H9 (cell line): Measurements from ENCODE around the gene PHACTR1. TPM values are rescaled to one million over a fixed set of nuclear protein-coding genes. Genes with fewer than 3 reads are reported as not detected.
A peak's percentile ranks its signal among the peaks of the same experiment; 100 is the strongest.

ENCODE experiments used
- DNase-seq: peaks from one replicate; pipeline ENCODE4 v3.0.0-alpha.2; 2017
- H2AFZ ChIP-seq: one replicate; pipeline ENCODE4 v1.6.1; 2013; ENCODE audit warnings: mild to moderate bottlenecking, low read length, control low read depth, moderate library complexity
- H2AK5ac ChIP-seq: 2 replicates; pipeline ENCODE4 v1.6.1; 2013; ENCODE audit warnings: low read length, control low read depth, mixed read lengths; ENCODE audit not compliant: insufficient read length
- H2BK120ac ChIP-seq: one replicate; pipeline ENCODE4 v1.6.1; 2013; ENCODE audit warnings: low read depth, mild to moderate bottlenecking, low read length, control low read depth, inconsistent platforms; ENCODE audit not compliant: poor library complexity, severe bottlenecking
- H2BK12ac ChIP-seq: 2 replicates; pipeline ENCODE4 v1.6.1; 2013; ENCODE audit warnings: low read length, control low read depth, mixed read lengths, low read depth; ENCODE audit not compliant: insufficient read length
- H2BK15ac ChIP-seq: 2 replicates; pipeline ENCODE4 v1.6.1; 2013; ENCODE audit warnings: low read depth, low read length, control low read depth
- H2BK20ac ChIP-seq: one replicate; pipeline ENCODE4 v1.6.1; 2013; ENCODE audit warnings: low read depth, mild to moderate bottlenecking, low read length, control low read depth, inconsistent platforms; ENCODE audit not compliant: poor library complexity, severe bottlenecking
- H2BK5ac ChIP-seq: 2 replicates; pipeline ENCODE4 v1.6.1; 2013; ENCODE audit warnings: low read length, control low read depth, mixed read lengths; ENCODE audit not compliant: insufficient read length
- H3K14ac ChIP-seq: 2 replicates; pipeline ENCODE4 v1.6.1; 2013; ENCODE audit warnings: low read length, control low read depth; ENCODE audit not compliant: insufficient read depth
- H3K18ac ChIP-seq: 2 replicates; pipeline ENCODE4 v1.6.1; 2013; ENCODE audit warnings: low read depth, mild to moderate bottlenecking, mixed read lengths, low read length, control low read depth; ENCODE audit not compliant: insufficient read length
- H3K23ac ChIP-seq: 2 replicates; pipeline ENCODE4 v1.6.1; 2013; ENCODE audit warnings: low read length, control low read depth, mixed read lengths, low read depth; ENCODE audit not compliant: insufficient read length
- H3K23me2 ChIP-seq: 2 replicates; pipeline ENCODE4 v1.6.1; 2013; ENCODE audit warnings: low read depth, mild to moderate bottlenecking, mixed read lengths, low read length, control low read depth; ENCODE audit not compliant: insufficient read length, poor library complexity, severe bottlenecking
- H3K27ac ChIP-seq: 2 replicates; pipeline ENCODE4 v1.5.1; 2013; ENCODE audit warnings: low read length, control low read depth, mixed read lengths, low read depth; ENCODE audit not compliant: insufficient read length
- H3K27me3 ChIP-seq: 2 replicates; pipeline ENCODE4 v1.6.1; 2013; ENCODE audit warnings: low read length, control low read depth, inconsistent platforms; ENCODE audit not compliant: insufficient read depth
- H3K4ac ChIP-seq: 2 replicates; pipeline ENCODE4 v1.6.1; 2013; ENCODE audit warnings: low read depth, mild to moderate bottlenecking, control low read depth, inconsistent platforms, low read length, moderate library complexity
- H3K4me1 ChIP-seq: 2 replicates; pipeline ENCODE4 v1.6.1; 2013; ENCODE audit warnings: low read length, control low read depth, inconsistent platforms; ENCODE audit not compliant: insufficient read depth
- H3K4me2 ChIP-seq: 2 replicates; pipeline ENCODE4 v1.6.1; 2013; ENCODE audit warnings: low read length, control low read depth, mixed read lengths; ENCODE audit not compliant: insufficient read length, insufficient read depth
- H3K56ac ChIP-seq: 2 replicates; pipeline ENCODE4 v1.6.1; 2013; ENCODE audit warnings: low read depth, mild to moderate bottlenecking, mixed read lengths, low read length, control low read depth; ENCODE audit not compliant: insufficient read length
- H3K79me1 ChIP-seq: 2 replicates; pipeline ENCODE4 v1.6.1; 2013; ENCODE audit warnings: low read depth, mild to moderate bottlenecking, moderate library complexity, low read length, control low read depth, inconsistent platforms; ENCODE audit not compliant: insufficient read depth, poor library complexity, severe bottlenecking
- H3K79me2 ChIP-seq: 2 replicates; pipeline ENCODE4 v1.6.1; 2013; ENCODE audit warnings: low read length, control low read depth, inconsistent platforms; ENCODE audit not compliant: insufficient read depth
- H3K9ac ChIP-seq: 2 replicates; pipeline ENCODE4 v1.6.1; 2013; ENCODE audit warnings: low read length, control low read depth, mixed read lengths; ENCODE audit not compliant: insufficient read length; ENCODE audit errors: extremely low read depth
- H3K9me3 ChIP-seq: one replicate; pipeline ENCODE4 v1.6.1; 2013; ENCODE audit warnings: low read depth, low read length, inconsistent platforms; ENCODE audit not compliant: control insufficient read depth
- H3T11ph ChIP-seq: one replicate; pipeline ENCODE4 v1.6.1; 2013; ENCODE audit warnings: mild to moderate bottlenecking, low read length, control low read depth, inconsistent platforms
- H4K20me1 ChIP-seq: one replicate; pipeline ENCODE4 v1.6.1; 2013; ENCODE audit not compliant: control insufficient read depth, insufficient read length, insufficient read depth
- H4K5ac ChIP-seq: 2 replicates; pipeline ENCODE4 v1.6.1; 2013; ENCODE audit warnings: low read depth, mild to moderate bottlenecking, mixed read lengths, low read length, control low read depth; ENCODE audit not compliant: insufficient read length
- H4K8ac ChIP-seq: replicated peaks from 2 replicates; pipeline ENCODE4 v1.6.1; 2013; ENCODE audit warnings: low read length, control low read depth, mixed read lengths, low read depth; ENCODE audit not compliant: insufficient read length
- H4K91ac ChIP-seq: 2 replicates; pipeline ENCODE4 v1.6.1; 2013; ENCODE audit warnings: low read depth, mild to moderate bottlenecking, moderate library complexity, mixed read lengths, low read length, control low read depth; ENCODE audit not compliant: insufficient read length
- H3K27ac Mint-ChIP-seq, 3 experiments: 2 replicates in 2 of 3; 3 replicates in 1 of 3; pipeline ENCODE4 v1.8.0; 2020 to 2021; ENCODE audit warnings: mixed read lengths in 3 of 3, mild to moderate bottlenecking in 1 of 3, moderate library complexity in 1 of 3
- H3K27me3 Mint-ChIP-seq: 2 replicates; pipeline ENCODE4 v1.8.0; 2021; ENCODE audit warnings: low read depth, mild to moderate bottlenecking, moderate library complexity, mixed read lengths
- H3K36me3 Mint-ChIP-seq, 3 experiments: 2 replicates in 2 of 3; 3 replicates in 1 of 3; pipeline ENCODE4 v1.8.0; 2020 to 2021; ENCODE audit warnings: low read depth in 3 of 3, mixed read lengths in 3 of 3; ENCODE audit not compliant: insufficient read depth in 1 of 3
- H3K4me1 Mint-ChIP-seq, 2 experiments: 2 replicates each; pipeline ENCODE4 v1.8.0; 2020; ENCODE audit warnings: mixed read lengths in 2 of 2
- H3K4me3 Mint-ChIP-seq, 2 experiments: 2 replicates in 1 of 2; 3 replicates in 1 of 2; pipeline ENCODE4 v1.8.0; 2020 to 2021; ENCODE audit warnings: mild to moderate bottlenecking in 2 of 2, mixed read lengths in 2 of 2, moderate library complexity in 1 of 2
- H3K9me3 Mint-ChIP-seq, 2 experiments: 2 replicates in 1 of 2; 3 replicates in 1 of 2; pipeline ENCODE4 v1.8.0; 2020; ENCODE audit warnings: mild to moderate bottlenecking in 2 of 2, mixed read lengths in 2 of 2, moderate library complexity in 1 of 2
- WGBS: extraction: QIAGEN DNeasy Blood & Tissue Kit; methylation state at CpG from one replicate; pipeline ENCODE4 v1.1.7; 2013; ENCODE audit warnings: missing lambda C conversion rate, low lambda C conversion rate, mixed read lengths; ENCODE audit not compliant: insufficient read length; ENCODE audit errors: extremely low coverage; 5-methylcytosine and 5-hydroxymethylcytosine counted together
- total RNA-seq: library from RNA; stranded (reverse); gene quantifications from 2 replicates; pipeline ENCODE4 v1.2.1, GENCODE V29; 2021
- TF ChIP-seq, protein P1 (sequence below): fragments of 200-600 bp; sonication (generic); conservative IDR thresholded peaks from 3 replicates; pipeline ENCODE4 v1.8.0; 2021; ENCODE audit warnings: antibody characterized with exemption, mild to moderate bottlenecking

PHACTR1 gene
- total RNA-seq, 1 experiment from 2014 or later, result 15.9 TPM

DNA sequence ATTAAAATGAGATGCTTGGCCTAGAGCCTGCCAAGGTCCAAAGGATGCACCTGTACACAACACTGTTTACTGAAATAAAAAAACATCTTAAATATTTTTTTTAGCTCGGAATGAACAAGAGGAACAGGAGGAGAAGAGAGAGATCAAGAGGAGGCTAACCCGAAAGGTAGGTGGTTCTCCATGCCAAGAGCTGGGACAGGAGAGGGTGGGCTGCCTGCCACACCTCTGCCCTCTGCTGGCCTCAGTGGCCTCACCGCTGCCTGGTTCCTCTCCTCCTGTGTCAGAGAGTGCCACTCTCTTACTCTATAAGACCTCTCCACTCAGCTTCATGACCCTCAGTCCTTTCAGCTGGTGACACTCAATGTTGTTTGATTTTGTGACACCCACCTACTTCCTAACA, 561.6 kb downstream of the PHACTR1 start:
- Histone ChIP-seq H2AFZ (no peak overlapping the region), H3K4me1 (no peaks in the 10 kb centered on the region), H3K18ac (no peak overlapping the region), H2BK120ac (no peak overlapping the region), H3T11ph (no peak overlapping the region), H4K91ac (no peak overlapping the region), H2BK20ac (no peak overlapping the region), H4K8ac (no peak overlapping the region), H3K9ac (no peak overlapping the region), H3K23me2 (no peaks in the 10 kb centered on the region), H2BK12ac (no peak overlapping the region), H4K20me1 (peaks cover 3% of the 10 kb centered on the region), H3K27me3 (no peaks in the 10 kb centered on the region), H3K79me1 (no peaks in the 10 kb centered on the region), H3K79me2 (no peaks in the 10 kb centered on the region), H3K9me3 (no peaks in the 10 kb centered on the region), H3K4me2 (no peak overlapping the region), H2BK15ac (no peak overlapping the region), H3K56ac (no peak overlapping the region), H3K27ac (no peak overlapping the region), H4K5ac (no peak overlapping the region), H2AK5ac (no peak overlapping the region), H3K4ac (no peak overlapping the region), H3K23ac (no peak overlapping the region), H3K14ac (no peak overlapping the region), H2BK5ac (no peak overlapping the region)
- WGBS, result no CpG with 5 or more reads among the region's 3 CpGs
- Mint-ChIP-seq H3K36me3 (no peaks in the 10 kb centered on the region; a peak in 1 of 7 replicates), H3K27ac (no peak overlapping the region; a peak in 1 of 7 replicates), H3K27me3 (no peaks in the 10 kb centered on the region), H3K4me1 (peaks cover 10 to 18% of the 10 kb centered on the region in 2 experiments), H3K4me3 (no peak overlapping the region), H3K9me3 (no peaks in the 10 kb centered on the region)
- TF ChIP-seq, protein P1, sequence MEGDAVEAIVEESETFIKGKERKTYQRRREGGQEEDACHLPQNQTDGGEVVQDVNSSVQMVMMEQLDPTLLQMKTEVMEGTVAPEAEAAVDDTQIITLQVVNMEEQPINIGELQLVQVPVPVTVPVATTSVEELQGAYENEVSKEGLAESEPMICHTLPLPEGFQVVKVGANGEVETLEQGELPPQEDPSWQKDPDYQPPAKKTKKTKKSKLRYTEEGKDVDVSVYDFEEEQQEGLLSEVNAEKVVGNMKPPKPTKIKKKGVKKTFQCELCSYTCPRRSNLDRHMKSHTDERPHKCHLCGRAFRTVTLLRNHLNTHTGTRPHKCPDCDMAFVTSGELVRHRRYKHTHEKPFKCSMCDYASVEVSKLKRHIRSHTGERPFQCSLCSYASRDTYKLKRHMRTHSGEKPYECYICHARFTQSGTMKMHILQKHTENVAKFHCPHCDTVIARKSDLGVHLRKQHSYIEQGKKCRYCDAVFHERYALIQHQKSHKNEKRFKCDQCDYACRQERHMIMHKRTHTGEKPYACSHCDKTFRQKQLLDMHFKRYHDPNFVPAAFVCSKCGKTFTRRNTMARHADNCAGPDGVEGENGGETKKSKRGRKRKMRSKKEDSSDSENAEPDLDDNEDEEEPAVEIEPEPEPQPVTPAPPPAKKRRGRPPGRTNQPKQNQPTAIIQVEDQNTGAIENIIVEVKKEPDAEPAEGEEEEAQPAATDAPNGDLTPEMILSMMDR, result peak; percentile 75
- peak; percentile 71 for DNase-seq
